ENCODE data around the gene PRCP. TPM values are rescaled to one million over a fixed set of nuclear protein-coding genes. Genes with fewer than 3 reads are reported as not detected.

PRCP gene
- total and polyA plus RNA-seq, 12 donors = 29.9 to 196 (median 133) TPM

- Histone ChIP-seq H3K27ac (no peak overlapping the region), H3K4me1 (replicated peaks in 1 of 2) (peaks cover 15 to 34% of the 10 kb centered on the region in 2 donors), H3K4me3 (no peak overlapping the region), H3K9me3 (replicated peaks in 1 of 3) (no peaks in the 10 kb centered on the region), H3K36me3 (replicated peaks in 1 of 2) (no peaks in the 10 kb centered on the region), H3K27me3 (no peaks in the 10 kb centered on the region)
- DNase-seq = no peak
- no peak for TF ChIP-seq POLR2A (IDR thresholded peaks at IDR 0.05)
- TF ChIP-seq, protein P1, sequence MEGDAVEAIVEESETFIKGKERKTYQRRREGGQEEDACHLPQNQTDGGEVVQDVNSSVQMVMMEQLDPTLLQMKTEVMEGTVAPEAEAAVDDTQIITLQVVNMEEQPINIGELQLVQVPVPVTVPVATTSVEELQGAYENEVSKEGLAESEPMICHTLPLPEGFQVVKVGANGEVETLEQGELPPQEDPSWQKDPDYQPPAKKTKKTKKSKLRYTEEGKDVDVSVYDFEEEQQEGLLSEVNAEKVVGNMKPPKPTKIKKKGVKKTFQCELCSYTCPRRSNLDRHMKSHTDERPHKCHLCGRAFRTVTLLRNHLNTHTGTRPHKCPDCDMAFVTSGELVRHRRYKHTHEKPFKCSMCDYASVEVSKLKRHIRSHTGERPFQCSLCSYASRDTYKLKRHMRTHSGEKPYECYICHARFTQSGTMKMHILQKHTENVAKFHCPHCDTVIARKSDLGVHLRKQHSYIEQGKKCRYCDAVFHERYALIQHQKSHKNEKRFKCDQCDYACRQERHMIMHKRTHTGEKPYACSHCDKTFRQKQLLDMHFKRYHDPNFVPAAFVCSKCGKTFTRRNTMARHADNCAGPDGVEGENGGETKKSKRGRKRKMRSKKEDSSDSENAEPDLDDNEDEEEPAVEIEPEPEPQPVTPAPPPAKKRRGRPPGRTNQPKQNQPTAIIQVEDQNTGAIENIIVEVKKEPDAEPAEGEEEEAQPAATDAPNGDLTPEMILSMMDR (IDR thresholded peaks at IDR 0.05) = no peak
- intact Hi-C loops (cut with DNase I) = no loop called here
Measured at GRCh38 chr11:82890936-82891335, 9.3 kb downstream of the PRCP start.

GRCh38 chr11:82890002-82890341 lies 10.3 kb downstream of the PRCP start:
- Histone ChIP-seq H3K4me1 (replicated peaks in 1 of 2) (peaks cover 14 to 26% of the 10 kb centered on the region in 2 donors), H3K9me3 (replicated peaks in 1 of 3) (no peaks in the 10 kb centered on the region), H3K36me3 (replicated peaks in 1 of 2) (no peaks in the 10 kb centered on the region), H3K27ac (peak overlapping the region in 3 of 5 donors; percentile 1 to 15 (median 13)), H3K4me3 (no peak overlapping the region), H3K27me3 (no peaks in the 10 kb centered on the region)
- DNase-seq = no peak
- intact Hi-C loops (cut with DNase I) = no loop called here
- TF ChIP-seq, protein P1 (IDR thresholded peaks at IDR 0.05) = no peak
- 61 to 83% (median 68%) methylated on average over 1 of the region's 1 CpG for WGBS, 4 donors

GRCh38 chr11:82889133-82890001 lies 10.9 kb downstream of the PRCP start:
- TF ChIP-seq, protein P1 (IDR thresholded peaks at IDR 0.05) = no peak
- TF ChIP-seq POLR2A (IDR thresholded peaks at IDR 0.05) = no peak
- no peaks in the 10 kb centered on the region for H3K9me3 ChIP-seq (replicated peaks in 1 of 3)
- H3K36me3 ChIP-seq (replicated peaks in 1 of 2) = no peaks in the 10 kb centered on the region
- no peaks in the 10 kb centered on the region for H3K27me3 ChIP-seq
- no peak overlapping the region for H3K4me3 ChIP-seq
- DNase-seq = no peak
- peaks cover 14 to 22% of the 10 kb centered on the region in 2 donors for H3K4me1 ChIP-seq (replicated peaks in 1 of 2)
- H3K27ac ChIP-seq = peak overlapping the region in 3 of 5 donors; percentile 1 to 15 (median 13)
- intact Hi-C loops (cut with DNase I) = no loop called here
- WGBS, 4 donors = 47 to 54% (median 51%) methylated on average over 6 of the region's 6 CpGs

DNA sequence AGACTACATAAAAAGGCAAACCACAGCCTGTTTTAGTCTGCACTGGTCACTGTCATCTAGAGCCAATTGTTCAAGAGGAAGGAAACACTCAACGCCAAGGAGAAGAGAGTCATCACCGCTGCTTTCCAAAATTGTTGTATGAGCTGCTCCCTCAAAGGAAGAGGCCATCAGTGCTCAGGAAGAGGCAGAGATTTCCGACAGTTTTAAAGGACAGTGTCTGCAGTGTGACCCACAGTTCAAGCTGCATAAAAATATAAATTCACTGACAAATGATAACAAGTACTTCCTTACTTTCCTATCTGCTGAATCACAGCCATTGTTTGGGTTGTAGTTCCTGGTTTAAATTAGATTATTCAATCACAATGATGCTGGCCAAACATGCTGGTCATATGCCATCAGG lies 16.4 kb downstream of the PRCP start:
- 48 to 79% (median 70%) methylated on average over 3 of the region's 3 CpGs for WGBS, 4 donors
- Histone ChIP-seq H3K36me3 (replicated peaks in 1 of 2) (no peaks in the 10 kb centered on the region), H3K27me3 (no peaks in the 10 kb centered on the region), H3K27ac (peak overlapping the region in 2 of 5 donors; percentile 27 to 60), H3K4me1 (replicated peaks in 1 of 2) (peaks cover 0 to 20% of the 10 kb centered on the region in 2 donors), H3K9me3 (replicated peaks in 1 of 3) (no peaks in the 10 kb centered on the region), H3K4me3 (no peak overlapping the region)
- intact Hi-C loops (cut with DNase I) = no loop called here
- DNase-seq = peak in 1 of 7 donors; percentile 26
- TF ChIP-seq POLR2A (IDR thresholded peaks at IDR 0.05) = no peak
- TF ChIP-seq, protein P1 (IDR thresholded peaks at IDR 0.05) = no peak

Data from adrenal gland (tissue), 12 donors.